Smooth muscle cell (in vitro differentiated cells): ENCODE results near the gene KRT14. TPM values are rescaled to one million over a fixed set of nuclear protein-coding genes. Genes with fewer than 3 reads are reported as not detected.
"Not testable (repeated sequence)": the region's sequence is repeated elsewhere in the genome, so short reads cannot be mapped to it uniquely, and the experiment has no call there.

Source experiments
- DNase-seq: peaks from one replicate; lab custom pipeline; 2025; ENCODE audit not compliant: unreplicated experiment; lab: John Stamatoyannopoulos, UW
- H2AFZ ChIP-seq: fragments of 200-600 bp; sonication (generic); 2 replicates; pipeline ENCODE4 v1.6.0; 2016; ENCODE audit warnings: antibody characterized with exemption, low read depth, mild to moderate bottlenecking
- H3F3A ChIP-seq: fragments of 200-600 bp; sonication (generic); 2 replicates; pipeline ENCODE4 v1.6.0; 2017; ENCODE audit warnings: antibody characterized with exemption, low read depth
- H3K27ac ChIP-seq: fragments of 200-600 bp; sonication (generic); 2 replicates; pipeline ENCODE4 v1.5.1; 2016; ENCODE audit warnings: low read depth, mild to moderate bottlenecking
- H3K27me3 ChIP-seq: fragments of 200-600 bp; sonication (generic); 2 replicates; pipeline ENCODE4 v1.6.1; 2016; ENCODE audit warnings: low read depth, mild to moderate bottlenecking
- H3K36me3 ChIP-seq: fragments of 200-600 bp; sonication (generic); 2 replicates; pipeline ENCODE4 v1.5.1; 2016; ENCODE audit warnings: low read depth
- H3K4me1 ChIP-seq: fragments of 200-600 bp; sonication (generic); 2 replicates; pipeline ENCODE4 v1.5.1; 2016; ENCODE audit warnings: low read depth
- H3K4me2 ChIP-seq: fragments of 200-600 bp; sonication (generic); 2 replicates; pipeline ENCODE4 v1.6.0; 2016; ENCODE audit warnings: mild to moderate bottlenecking
- H3K4me3 ChIP-seq: fragments of 200-600 bp; sonication (generic); 2 replicates; pipeline ENCODE4 v1.5.1; 2016; ENCODE audit warnings: mild to moderate bottlenecking
- H3K79me2 ChIP-seq: fragments of 200-600 bp; sonication (generic); 2 replicates; pipeline ENCODE4 v1.6.0; 2016; ENCODE audit warnings: low read depth, mild to moderate bottlenecking
- H3K9ac ChIP-seq: fragments of 200-600 bp; sonication (generic); 2 replicates; pipeline ENCODE4 v1.6.0; 2016; ENCODE audit warnings: low read depth
- H3K9me3 ChIP-seq: fragments of 200-600 bp; sonication (generic); replicated peaks from 2 replicates; pipeline ENCODE4 v1.5.1; 2016; ENCODE audit warnings: low read depth
- H4K20me1 ChIP-seq: fragments of 200-600 bp; sonication (generic); 2 replicates; pipeline ENCODE4 v1.6.0; 2016; ENCODE audit warnings: low read depth
- CTCF ChIP-seq: fragments of 200-600 bp; sonication (generic); IDR thresholded peaks from 2 replicates; pipeline ENCODE4 v1.5.1; 2017; ENCODE audit warnings: borderline replicate concordance, mild to moderate bottlenecking, antibody characterized with exemption; ENCODE audit not compliant: insufficient read depth, poor library complexity, severe bottlenecking
- WGBS: methylation state at CpG from one replicate; pipeline ENCODE4 v1.1.7; 2016; ENCODE audit warnings: low lambda C conversion rate; 5-methylcytosine and 5-hydroxymethylcytosine counted together
- polyA plus RNA-seq: library from polyadenylated mRNA; unstranded; fragments of >200 nt; fragmentation: Nextera tagmentation; extraction: Ambion mirVana; gene quantifications from 2 replicates; pipeline ENCODE4 v1.2.1, GENCODE V29; 2016
- total RNA-seq: library from RNA; depleted of rRNA; stranded (reverse); fragments of >200 nt; gene quantifications from 2 replicates; pipeline ENCODE4 v1.2.3, GENCODE V29; 2014

KRT14 gene
- total and polyA plus RNA-seq, 2 experiments from 2014 or later = 193 to 348 TPM

DNA sequence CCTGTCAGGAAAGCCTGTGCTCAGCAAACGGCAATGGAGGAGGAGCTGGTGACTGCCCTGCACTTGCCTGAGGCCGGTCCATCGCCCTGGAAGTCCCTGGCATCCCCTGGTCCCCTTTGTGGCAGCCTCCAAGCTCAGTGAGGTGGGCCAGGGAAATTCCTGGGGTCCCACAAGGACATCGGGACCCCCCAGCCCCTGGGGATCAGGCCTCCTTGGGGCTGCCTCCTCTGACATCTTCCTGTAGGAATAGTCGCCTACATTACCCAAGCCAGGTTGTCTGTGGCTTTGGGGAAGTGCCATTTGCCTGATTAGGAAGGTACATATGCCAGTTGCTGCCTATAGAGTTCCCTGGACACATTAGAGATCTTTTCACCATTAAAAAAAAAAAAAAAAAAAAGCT is 7.7 kb downstream of the KRT14 start:
- Histone ChIP-seq H3F3A (no peaks in the 10 kb centered on the region), H4K20me1 (no peaks in the 10 kb centered on the region), H3K9ac (no peak overlapping the region), H3K27ac (no peak overlapping the region), H3K79me2 (no peaks in the 10 kb centered on the region), H3K27me3 (no peaks in the 10 kb centered on the region), H3K9me3 (no peaks in the 10 kb centered on the region), H3K4me2 (no peak overlapping the region), H3K4me1 (no peaks in the 10 kb centered on the region), H3K4me3 (no peak overlapping the region), H2AFZ (no peak overlapping the region), H3K36me3 (no peaks in the 10 kb centered on the region)
- WGBS = 84% methylated on average over 5 of the region's 5 CpGs
- no peak for TF ChIP-seq CTCF
- DNase-seq = no peak

DNA sequence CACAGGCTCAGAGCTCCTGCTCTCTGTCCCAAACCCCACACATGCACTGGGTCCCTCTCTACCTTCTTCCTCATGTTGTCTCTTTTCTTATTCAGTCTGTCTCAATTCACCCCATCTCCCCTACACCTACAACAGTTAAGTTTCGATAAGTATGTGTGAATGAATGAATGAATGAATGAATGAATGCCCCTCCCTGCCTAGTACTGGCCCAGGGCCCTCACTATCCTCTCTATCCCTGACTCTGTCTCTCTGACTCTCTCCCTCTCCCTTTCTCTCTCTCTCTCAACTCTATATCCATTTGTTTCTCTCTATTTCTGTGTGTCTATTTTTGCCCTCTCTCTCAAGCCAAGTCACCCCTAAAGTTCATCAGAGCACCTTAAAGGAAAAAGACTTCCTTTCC is 8.2 kb downstream of the KRT14 start:
- Histone ChIP-seq H3K4me2 (no peak overlapping the region), H3K27me3 (no peaks in the 10 kb centered on the region), H3K36me3 (no peaks in the 10 kb centered on the region), H3K9me3 (no peaks in the 10 kb centered on the region), H4K20me1 (no peaks in the 10 kb centered on the region), H3K27ac (no peak overlapping the region), H3F3A (no peaks in the 10 kb centered on the region), H3K79me2 (no peaks in the 10 kb centered on the region), H3K9ac (no peak overlapping the region), H3K4me1 (no peaks in the 10 kb centered on the region), H3K4me3 (no peak overlapping the region), H2AFZ (no peak overlapping the region)
- WGBS = 80% methylated on average over 1 of the region's 1 CpG
- DNase-seq = no peak
- TF ChIP-seq CTCF = no peak

DNA sequence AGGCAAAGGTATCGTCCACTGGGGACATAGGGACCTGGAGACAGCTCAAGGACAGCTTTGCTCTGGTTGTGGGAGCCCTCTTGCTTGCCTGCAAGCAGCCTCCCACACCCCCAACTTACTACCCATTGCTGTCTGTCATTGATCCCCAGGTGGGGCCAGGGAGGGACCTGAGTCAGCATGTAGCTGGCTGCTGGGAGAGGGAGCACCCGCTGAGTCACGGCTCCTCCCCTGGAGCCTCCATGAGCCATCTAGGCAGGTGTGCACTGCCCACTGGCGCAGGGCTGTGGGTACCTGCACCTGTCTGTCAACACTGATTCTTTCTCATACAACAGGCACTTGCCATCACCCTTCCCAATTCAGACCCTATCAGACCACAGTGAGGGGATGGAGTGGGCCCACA is 10.0 kb downstream of the KRT14 start:
- not testable (repeated sequence) for H3K27me3 ChIP-seq, H3K79me2 ChIP-seq, H3K9ac ChIP-seq, DNase-seq, H3F3A ChIP-seq, H3K27ac ChIP-seq, H4K20me1 ChIP-seq, H3K36me3 ChIP-seq, H3K9me3 ChIP-seq, H3K4me2 ChIP-seq, H3K4me1 ChIP-seq, H3K4me3 ChIP-seq, H2AFZ ChIP-seq
- WGBS = 98% methylated on average over 4 of the region's 4 CpGs

- no peak for TF ChIP-seq CTCF
- no peak overlapping the region for H3K4me2 ChIP-seq
- WGBS = 84% methylated on average over 3 of the region's 3 CpGs
- H3K27me3 ChIP-seq = no peaks in the 10 kb centered on the region
- H3K9me3 ChIP-seq = no peaks in the 10 kb centered on the region
- no peaks in the 10 kb centered on the region for H3K36me3 ChIP-seq
- no peak overlapping the region for H2AFZ ChIP-seq
- no peak for DNase-seq
- no peak overlapping the region for H3K27ac ChIP-seq
- no peak overlapping the region for H3K9ac ChIP-seq
- no peaks in the 10 kb centered on the region for H4K20me1 ChIP-seq
- H3K4me1 ChIP-seq = no peaks in the 10 kb centered on the region
- no peaks in the 10 kb centered on the region for H3F3A ChIP-seq
- no peak overlapping the region for H3K4me3 ChIP-seq
- no peaks in the 10 kb centered on the region for H3K79me2 ChIP-seq
Measured at GRCh38 chr17:41575336-41575735, 11.4 kb downstream of the KRT14 start.
